HPDE6-E6E7 (cell line): ENCODE data around the gene DMAC2.
A peak's percentile ranks its signal among the peaks of the same experiment; 100 is the strongest.
"Not testable (repeated sequence)": the region's sequence is repeated elsewhere in the genome, so short reads cannot be mapped to it uniquely, and the experiment has no call there.

Source experiments
- DNase-seq: peaks from one replicate; pipeline ENCODE4 v3.0.0; 2011; ENCODE audit warnings: missing footprints; ENCODE audit errors: extremely low spot score

DMAC2 gene

GRCh38 chr19:41422456-41422855 is 17.3 kb downstream of the DMAC2 start:
- DNase-seq, result no peak

DNA sequence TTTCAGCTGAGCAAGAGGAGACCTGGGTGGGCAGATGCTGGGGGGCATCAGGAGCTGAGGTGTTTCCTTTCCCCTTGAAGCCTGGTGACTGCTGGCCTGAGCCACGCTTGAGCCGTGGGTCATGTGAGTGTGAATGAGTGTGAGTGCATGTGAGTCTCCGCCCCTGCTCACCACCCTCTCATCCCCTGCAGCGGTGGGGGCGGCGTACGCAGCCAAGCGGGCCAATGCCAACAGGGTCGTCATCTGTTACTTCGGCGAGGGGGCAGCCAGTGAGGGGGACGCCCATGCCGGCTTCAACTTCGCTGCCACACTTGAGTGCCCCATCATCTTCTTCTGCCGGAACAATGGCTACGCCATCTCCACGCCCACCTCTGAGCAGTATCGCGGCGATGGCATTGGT is 17.7 kb downstream of the DMAC2 start:
- DNase-seq, result no peak

GRCh38 chr19:41421314-41421713 is 18.4 kb downstream of the DMAC2 start:
- no peak for DNase-seq

DNA sequence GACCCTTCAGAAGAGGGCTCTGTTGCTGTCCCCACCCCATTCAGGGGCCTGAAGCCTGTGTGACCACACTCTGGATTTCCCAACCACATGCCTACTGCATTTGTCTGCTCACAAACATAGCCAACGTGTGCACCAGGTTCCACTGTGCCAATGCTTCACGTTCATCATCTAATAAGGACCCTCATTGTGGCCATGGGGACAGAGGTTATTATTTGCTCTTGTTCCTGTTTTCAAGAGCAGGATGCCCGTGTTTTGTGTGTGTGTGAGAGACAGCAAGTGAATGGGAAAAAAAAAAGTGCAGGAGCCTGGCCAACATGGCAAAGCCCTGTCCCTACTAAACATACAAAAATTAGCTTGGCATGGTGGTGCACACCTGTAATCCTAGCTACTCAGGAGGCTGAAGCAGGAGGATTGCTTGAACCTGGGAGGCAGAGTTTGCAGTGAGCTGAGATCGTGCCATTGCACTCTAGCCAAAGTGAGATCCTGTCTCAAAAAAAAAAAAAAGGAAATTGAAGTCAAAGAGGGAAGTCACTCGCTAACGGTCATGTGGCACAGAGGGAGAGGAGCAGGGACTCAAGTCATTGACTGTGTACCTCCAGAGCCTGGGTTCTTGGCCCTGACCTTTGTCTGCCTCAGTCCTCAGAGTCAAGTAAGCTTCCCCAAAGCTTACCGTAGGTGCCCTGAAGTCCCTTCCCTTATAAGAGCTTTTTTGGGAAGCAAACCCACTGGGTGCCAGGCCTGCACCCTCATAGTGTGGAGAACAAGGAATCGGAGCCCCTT is 19.4 kb downstream of the DMAC2 start:
- DNase-seq, result no peak

DNA sequence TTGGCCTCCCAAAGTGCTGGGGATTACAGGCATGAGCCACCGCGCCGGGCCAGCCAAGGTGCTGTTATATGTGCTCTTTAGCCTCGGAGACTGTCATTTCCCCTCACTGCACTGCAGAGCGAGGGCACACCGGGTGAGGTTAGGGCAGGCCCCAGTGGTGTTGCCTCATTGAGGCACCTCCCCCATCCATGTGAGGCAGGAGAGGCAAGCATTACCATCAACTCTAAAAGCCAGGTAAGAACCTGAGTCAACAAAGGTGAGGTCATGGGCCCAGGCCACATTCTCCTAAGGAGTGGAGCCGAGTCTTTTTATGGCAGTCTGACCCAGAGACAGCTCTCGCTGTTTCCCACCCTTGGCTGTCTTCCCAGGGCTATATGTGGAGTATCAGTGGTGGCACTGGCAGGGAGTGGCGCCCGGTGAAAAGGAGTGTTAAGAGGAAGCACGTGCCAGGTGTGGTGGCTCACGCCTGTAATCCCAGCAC is 23.5 kb downstream of the DMAC2 start:
- peak; percentile 53 for DNase-seq

DNA sequence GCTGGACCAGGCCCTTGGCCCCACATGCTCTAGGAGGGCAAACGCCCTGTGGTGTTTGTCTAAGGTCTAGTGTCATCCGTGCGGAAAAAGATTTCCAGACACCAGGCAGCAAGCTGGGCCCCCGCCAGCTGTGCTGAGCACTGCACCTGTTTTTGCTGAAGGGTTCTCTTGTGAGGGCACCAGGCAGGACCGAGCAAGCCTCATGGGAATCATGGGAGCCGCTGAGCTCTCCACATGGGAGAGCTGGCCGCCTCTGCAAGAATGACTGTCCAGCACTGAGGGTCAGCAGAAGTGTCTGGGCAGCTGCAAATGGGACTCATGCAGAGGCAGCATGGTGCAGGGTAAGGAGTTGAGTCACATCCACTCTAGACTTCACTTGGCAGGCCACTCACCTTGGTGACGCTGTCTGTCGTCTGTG is 24.5 kb downstream of the DMAC2 start:
- no peak for DNase-seq

GRCh38 chr19:41414461-41414860 is 25.3 kb downstream of the DMAC2 start:
- DNase-seq, result no peak

GRCh38 chr19:41413947-41414346 is 25.8 kb downstream of the DMAC2 start:
- no peak for DNase-seq

GRCh38 chr19:41412953-41413352 is 26.8 kb downstream of the DMAC2 start:
- DNase-seq, result no peak

DNA sequence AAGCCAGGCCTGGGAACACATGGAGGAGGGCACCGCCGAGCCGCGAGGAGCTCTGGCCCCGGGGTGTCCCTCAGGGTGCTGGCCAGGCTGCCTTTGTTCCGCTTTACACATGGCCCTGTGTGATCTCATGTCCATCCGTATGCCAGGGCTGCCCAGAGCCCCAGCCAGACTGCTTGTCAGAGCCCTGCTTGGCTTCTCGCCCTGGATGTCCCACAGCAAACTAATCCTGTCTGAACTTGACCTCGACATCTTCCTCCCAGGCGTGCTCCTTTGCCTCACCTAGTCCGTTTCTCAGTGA is 27.8 kb downstream of the DMAC2 start:
- DNase-seq, result no peak

DNA sequence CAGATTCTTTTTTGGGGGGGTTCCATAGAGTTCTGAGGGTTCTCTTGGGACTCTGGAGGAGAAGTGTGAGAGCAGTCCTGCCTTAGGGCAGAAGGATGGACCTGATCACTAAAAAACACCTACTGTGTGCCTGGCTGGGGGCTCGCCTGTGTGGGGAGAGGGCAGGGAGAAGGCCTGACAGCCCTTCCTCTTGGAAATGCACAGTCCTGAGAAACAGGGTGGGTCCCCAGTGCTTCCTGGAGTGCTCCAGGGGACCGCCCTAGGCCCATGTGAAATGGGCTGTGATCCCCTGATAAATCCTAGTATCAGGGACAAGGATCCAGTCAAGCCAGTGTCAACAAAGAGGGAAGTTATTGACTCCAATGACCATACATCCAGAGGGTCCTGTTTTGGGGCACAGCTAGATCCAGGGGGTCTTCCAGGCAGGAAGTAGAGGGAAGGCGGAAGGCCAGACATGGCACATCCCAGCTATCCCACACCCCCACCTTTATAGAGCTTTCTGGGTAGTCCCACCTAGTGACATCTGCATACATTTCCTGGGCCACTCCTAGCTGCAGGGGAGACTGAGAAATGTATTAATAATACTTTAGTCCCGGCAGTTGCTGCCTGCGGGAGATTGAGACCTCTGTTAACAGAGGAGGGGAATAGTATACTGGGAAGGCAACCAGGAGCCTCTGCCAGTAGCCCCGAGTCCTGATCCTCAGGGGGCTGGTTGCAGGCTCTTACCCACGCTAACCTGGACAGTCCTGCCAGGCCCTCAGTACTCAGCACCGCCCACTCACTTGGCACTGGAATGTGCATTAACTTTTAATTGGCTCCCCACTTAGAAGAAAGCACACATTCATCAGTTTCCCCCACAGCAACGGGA is 28.4 kb downstream of the DMAC2 start:
- no peak for DNase-seq

- no peak for DNase-seq
These were observed 29.2 kb downstream of the DMAC2 start for GRCh38 chr19:41410336-41411054.

DNA sequence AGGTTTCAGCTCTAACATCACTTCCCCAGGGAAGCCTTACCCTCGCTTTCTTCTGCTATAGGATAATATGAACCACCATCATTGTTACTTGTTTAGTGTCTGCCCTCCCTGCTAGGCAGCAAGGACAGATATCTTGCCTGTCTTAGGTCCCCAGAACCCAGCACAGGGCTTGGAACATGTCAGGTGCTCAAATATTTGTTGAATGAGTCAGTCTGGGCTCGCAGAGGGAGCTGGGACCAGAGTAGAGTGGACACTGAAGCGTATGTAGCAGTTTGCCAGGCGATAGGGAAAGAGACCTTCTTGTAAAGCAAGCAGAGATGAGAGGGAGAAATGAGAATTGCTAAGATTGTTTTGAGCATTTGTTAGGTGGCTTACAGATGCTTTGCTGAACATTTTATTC is 30.4 kb downstream of the DMAC2 start:
- peak; percentile 26 for DNase-seq

GRCh38 chr19:41408846-41409245 is 30.9 kb downstream of the DMAC2 start:
- DNase-seq, result not testable (repeated sequence)

- DNase-seq, result no peak
These were observed 31.5 kb downstream of the DMAC2 start for GRCh38 chr19:41408256-41408655.

DNA sequence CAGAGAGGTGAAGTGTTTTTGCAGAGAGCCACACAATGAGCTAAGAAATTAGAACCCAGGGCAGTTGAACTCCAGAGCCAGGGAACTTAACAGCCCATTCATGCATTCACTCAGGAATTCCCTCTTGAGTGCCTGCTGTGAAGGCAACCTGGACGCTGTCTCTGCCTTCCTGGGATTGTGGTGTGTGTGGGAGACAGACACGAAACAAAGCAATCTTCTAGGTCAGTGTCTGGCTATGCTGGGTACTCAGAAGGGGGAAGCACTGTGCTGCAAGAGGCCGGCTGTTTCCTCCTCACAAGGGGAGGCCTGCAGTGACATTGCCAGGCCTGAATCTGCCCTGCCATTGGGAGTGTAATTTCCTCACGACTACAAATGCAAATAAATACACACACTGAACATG is 32.4 kb downstream of the DMAC2 start:
- no peak for DNase-seq

- no peak for DNase-seq
These were observed 33.9 kb downstream of the DMAC2 start for GRCh38 chr19:41405776-41406175.

DNA sequence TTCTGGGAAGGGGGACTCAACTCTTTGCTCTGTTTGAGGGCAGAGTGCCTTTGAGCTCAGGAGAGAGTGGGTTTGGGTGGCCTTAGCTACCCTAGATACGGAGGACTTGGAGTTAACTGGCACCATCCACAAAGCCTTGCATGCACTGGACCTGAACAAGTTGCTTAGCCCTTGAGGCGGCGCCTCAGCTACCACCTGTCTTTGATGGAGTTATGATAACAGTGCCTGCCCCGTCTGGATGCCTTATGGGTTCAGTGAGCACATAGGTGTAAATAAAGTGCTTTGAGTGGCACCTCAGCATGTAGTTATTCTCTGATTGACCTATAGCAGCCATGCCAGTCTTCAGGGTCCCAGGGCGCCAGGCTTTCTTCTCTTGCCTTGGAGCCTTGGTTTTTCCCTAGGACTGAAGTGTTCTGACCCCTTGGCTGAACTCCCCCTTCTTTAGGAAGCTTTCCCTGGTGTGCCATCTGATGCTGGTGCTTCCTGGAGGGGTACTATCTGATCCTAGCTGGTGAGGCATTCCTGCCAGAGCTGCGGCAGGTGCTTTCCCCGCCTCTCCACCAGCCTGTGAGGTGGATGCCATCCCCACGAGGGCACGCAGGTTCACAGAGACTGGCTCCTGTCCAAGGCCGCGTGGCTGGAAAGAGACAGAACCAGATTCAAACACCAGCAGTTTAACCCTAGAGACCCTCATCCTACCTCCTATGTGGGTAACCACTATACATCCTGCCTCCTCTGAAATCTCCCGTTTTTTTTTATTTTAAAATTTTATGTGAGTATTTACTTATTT is 36.3 kb downstream of the DMAC2 start:
- DNase-seq, result no peak

GRCh38 chr19:41402010-41402409 is 37.7 kb downstream of the DMAC2 start:
- no peak for DNase-seq

GRCh38 chr19:41401483-41401882 is 38.2 kb downstream of the DMAC2 start:
- DNase-seq, result no peak

DNA sequence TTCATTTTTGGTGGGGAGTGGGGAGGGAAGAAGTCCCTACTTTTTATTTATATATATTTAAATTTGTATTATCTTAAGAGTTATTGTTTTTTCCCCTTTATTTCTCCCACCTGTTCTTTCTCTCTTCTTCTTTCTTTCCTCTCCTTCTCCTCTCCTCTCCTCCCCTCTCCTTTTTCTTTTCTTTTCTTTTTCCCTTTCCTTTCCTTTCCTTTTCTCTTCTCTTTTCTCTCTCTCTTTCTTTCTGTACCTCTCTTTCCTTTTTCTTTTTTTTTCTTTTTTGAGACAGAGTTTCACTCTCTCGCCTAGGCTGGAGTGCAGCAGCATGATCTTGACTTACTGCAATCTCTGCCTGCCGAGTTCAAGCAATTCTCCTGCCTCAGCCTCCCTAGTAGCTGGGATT is 40.2 kb downstream of the DMAC2 start:
- no peak for DNase-seq

DNA sequence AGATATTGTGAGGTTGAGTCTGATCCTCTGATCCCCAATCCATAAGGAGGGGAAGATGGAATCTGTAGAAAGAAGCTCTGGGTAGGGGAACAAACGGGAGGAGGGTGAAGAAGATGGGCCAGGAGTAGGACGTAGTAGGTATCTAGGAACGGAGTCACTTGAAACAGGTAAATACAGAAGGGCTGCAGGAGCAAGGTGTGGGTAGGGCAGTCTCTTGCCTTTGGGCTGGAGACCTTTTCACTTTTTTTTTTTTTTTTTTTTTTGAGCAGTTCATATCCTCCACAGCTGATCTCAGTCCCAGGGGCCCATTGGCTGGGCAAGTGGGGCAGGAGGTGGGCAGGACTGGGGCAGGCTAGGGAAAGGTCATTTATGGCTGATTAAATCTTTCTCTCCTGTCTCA is 40.6 kb downstream of the DMAC2 start:
- no peak for DNase-seq
